ENCODE results near the gene CCDC90B.
"Not testable (repeated sequence)": the region's sequence is repeated elsewhere in the genome, so short reads cannot be mapped to it uniquely, and the experiment has no call there.

Gene CCDC90B

DNA sequence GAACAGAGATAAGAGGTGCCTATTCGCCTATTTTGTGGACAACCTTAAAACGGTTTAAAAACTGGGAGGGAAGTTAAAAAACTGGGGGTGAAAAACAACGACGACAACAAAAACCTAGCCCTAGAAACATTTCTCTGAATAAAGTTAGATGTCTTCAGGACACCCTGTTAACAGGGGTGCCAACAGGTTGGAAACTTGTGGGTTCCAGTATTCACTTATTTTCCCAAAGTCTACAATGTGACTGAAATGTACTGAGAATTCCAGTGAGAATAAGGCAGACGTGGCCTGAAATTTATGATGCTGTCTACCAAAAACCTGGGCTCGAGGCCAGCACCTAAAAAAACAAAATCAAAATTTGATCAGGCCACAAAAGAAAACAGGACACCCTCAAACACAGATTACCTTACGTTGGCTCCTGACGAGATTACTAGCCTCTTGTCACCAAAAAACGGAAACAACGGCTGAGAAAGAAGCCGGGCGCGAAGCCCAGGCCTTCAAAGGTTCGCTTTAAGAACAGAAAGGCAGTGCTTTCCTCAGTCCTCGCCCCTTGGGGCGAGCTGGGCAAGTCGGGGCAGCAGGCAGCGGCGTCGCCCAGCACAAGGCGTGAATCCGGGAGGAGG lies 906 bp downstream of the CCDC90B start:
- Histone ChIP-seq H3K27me3 (ENCODE audit: control insufficient read depth, insufficient read depth, low read length) (no peaks in the 10 kb centered on the region), H3K27ac (ENCODE audit: low read depth, low read length) (peak overlapping the region; percentile 48), H3K36me3 (ENCODE audit: control insufficient read depth, insufficient read depth, low read length) (peaks cover 2% of the 10 kb centered on the region; the same call in 1 of the 2 replicates), H3K9ac (ENCODE audit: low read length) (peak overlapping the region; percentile 87), H3K9me3 (ENCODE audit: control insufficient read depth, insufficient read depth, low read depth, low read length) (no peaks in the 10 kb centered on the region), H3K4me1 (ENCODE audit: control insufficient read depth, insufficient read depth, low read length) (peaks cover 18% of the 10 kb centered on the region; the same call in 1 of the 2 replicates), H3K4me3 (ENCODE audit: low read depth, low read length) (peak overlapping the region; percentile 89)

DNA sequence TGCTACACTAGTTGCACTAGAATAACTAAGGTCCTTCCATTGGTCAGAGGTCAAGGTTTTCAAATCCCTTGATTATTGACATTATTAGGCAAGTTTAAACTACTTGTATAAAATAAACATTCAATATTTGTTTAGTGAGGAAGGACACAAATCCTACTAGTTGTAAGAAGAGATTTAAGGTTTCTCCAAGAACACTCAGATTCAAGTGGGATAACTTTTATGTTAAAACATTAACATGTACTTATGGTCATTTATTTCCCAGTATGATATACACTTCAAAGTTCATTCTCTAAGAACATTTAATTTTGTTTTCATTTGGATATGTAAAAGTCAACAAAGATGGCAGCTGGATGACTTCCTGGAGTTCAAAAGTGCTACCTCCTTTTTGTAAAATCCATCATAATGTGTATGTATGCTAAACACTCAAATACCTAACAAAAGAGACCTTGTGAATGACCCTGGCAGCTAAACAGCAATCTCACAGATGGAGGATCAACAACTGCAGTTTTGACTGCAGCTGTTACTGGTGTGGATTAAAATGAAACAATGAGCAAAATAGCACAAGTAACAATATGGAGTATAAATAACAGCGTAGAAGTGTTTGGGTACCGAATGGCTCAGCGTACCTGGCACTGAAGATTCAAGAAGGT lies 1.5 kb downstream of the CCDC90B start:
- H3K4me3 ChIP-seq (ENCODE audit: low read depth, low read length), result peak overlapping the region; percentile 89
- peak overlapping the region; percentile 48 for H3K27ac ChIP-seq (ENCODE audit: low read depth, low read length)

DNA sequence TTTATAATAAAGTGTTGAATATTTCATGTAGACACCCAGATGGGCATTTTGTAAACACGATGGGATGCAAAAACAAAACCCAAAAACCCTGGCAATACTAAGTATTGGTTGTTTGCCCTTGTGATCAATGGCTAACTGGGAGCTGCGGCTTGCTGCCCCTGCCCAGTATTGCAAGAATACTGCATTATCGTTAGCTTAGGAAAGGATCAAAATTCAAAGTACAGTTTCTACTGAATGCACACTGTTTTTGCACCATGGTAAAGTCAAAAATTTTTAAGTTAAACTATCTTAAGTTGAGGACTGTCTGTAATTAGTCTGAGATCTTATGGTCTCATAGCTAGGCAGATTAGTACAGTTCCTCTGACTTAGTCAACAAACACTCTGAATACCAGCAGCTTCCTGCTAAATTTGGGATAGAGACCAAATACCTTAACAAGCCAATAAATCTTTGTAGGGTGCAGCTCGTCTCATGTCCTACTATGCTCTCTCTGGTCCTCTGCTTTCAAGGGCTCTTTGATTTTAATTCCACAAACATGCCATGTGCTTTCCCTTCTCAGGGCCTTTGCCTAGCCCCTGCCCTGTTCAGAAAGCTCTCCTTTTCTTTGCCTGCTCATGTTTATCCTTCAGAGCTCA lies 4.0 kb downstream of the CCDC90B start:
- Histone ChIP-seq H3K9ac (ENCODE audit: low read length) (no peak overlapping the region), H3K27ac (ENCODE audit: low read depth, low read length) (no peak overlapping the region), H3K9me3 (ENCODE audit: control insufficient read depth, insufficient read depth, low read depth, low read length) (no peaks in the 10 kb centered on the region), H3K36me3 (ENCODE audit: control insufficient read depth, insufficient read depth, low read length) (peaks cover 30% of the 10 kb centered on the region), H3K4me3 (ENCODE audit: low read depth, low read length) (no peak overlapping the region), H3K27me3 (ENCODE audit: control insufficient read depth, insufficient read depth, low read length) (no peaks in the 10 kb centered on the region), H3K4me1 (ENCODE audit: control insufficient read depth, insufficient read depth, low read length) (peaks cover 18% of the 10 kb centered on the region; the same call in 1 of the 2 replicates)

More for the DNA sequence above, 1.5 kb downstream of the CCDC90B start:
- peaks cover 8% of the 10 kb centered on the region for H3K36me3 ChIP-seq (ENCODE audit: control insufficient read depth, insufficient read depth, low read length)
- no peaks in the 10 kb centered on the region for H3K9me3 ChIP-seq (ENCODE audit: control insufficient read depth, insufficient read depth, low read depth, low read length)
- peaks cover 18% of the 10 kb centered on the region; the same call in 1 of the 2 replicates for H3K4me1 ChIP-seq (ENCODE audit: control insufficient read depth, insufficient read depth, low read length)
- no peaks in the 10 kb centered on the region for H3K27me3 ChIP-seq (ENCODE audit: control insufficient read depth, insufficient read depth, low read length)
- H3K9ac ChIP-seq (ENCODE audit: low read length), result peak overlapping the region; percentile 87

DNA sequence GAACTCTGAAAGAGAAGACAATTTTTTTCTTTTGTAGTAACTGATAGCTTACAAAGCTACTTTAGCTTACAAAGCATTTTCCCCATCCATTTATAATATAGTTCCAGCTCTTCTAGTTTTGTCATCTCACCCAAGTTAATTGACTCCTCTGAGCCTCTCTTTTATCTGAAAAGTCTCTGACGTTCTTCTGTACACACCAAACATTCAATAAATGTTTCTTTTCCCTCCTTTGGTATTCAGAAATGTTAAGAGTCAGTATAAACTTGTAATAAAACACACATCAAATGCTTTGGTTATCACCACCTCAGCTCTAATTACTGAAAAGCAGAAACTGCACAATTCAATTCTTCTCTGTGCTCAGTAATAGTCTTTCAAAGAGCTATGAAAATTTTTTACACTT lies 5.9 kb downstream of the CCDC90B start:
- H3K9me3 ChIP-seq (ENCODE audit: control insufficient read depth, insufficient read depth, low read depth, low read length), result no peaks in the 10 kb centered on the region
- H3K9ac ChIP-seq (ENCODE audit: low read length), result no peak overlapping the region
- H3K27ac ChIP-seq (ENCODE audit: low read depth, low read length), result no peak overlapping the region
- no peaks in the 10 kb centered on the region for H3K27me3 ChIP-seq (ENCODE audit: control insufficient read depth, insufficient read depth, low read length)
- H3K4me1 ChIP-seq (ENCODE audit: control insufficient read depth, insufficient read depth, low read length), result peaks cover 18% of the 10 kb centered on the region; the same call in 1 of the 2 replicates
- no peak overlapping the region for H3K4me3 ChIP-seq (ENCODE audit: low read depth, low read length)
- peaks cover 49% of the 10 kb centered on the region for H3K36me3 ChIP-seq (ENCODE audit: control insufficient read depth, insufficient read depth, low read length)

DNA sequence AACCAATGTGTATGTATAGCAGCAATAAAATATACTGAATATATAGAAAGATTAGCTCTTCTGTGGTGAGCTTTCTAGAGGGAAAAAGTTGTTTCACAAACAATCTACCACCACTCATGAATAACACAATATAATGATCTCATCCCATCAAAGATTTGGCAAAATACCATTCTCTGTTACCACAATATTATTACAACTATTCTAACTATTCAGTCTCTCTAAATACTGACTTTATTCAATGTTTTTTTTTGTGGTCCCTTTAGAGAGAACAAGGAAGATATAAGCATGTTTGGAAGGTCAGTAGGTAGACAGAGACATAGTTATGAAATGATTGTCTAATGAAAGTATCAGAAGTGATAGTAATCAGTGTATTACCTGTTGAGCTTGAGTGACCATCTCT lies 7.8 kb downstream of the CCDC90B start:
- Histone ChIP-seq H3K4me1 (ENCODE audit: control insufficient read depth, insufficient read depth, low read length) (peaks cover 12% of the 10 kb centered on the region; the same call in 1 of the 2 replicates), H3K9ac (ENCODE audit: low read length) (no peak overlapping the region), H3K9me3 (ENCODE audit: control insufficient read depth, insufficient read depth, low read depth, low read length) (no peaks in the 10 kb centered on the region), H3K27ac (ENCODE audit: low read depth, low read length) (no peak overlapping the region), H3K36me3 (ENCODE audit: control insufficient read depth, insufficient read depth, low read length) (peaks cover 66% of the 10 kb centered on the region), H3K4me3 (ENCODE audit: low read depth, low read length) (no peak overlapping the region), H3K27me3 (ENCODE audit: control insufficient read depth, insufficient read depth, low read length) (no peaks in the 10 kb centered on the region)

DNA sequence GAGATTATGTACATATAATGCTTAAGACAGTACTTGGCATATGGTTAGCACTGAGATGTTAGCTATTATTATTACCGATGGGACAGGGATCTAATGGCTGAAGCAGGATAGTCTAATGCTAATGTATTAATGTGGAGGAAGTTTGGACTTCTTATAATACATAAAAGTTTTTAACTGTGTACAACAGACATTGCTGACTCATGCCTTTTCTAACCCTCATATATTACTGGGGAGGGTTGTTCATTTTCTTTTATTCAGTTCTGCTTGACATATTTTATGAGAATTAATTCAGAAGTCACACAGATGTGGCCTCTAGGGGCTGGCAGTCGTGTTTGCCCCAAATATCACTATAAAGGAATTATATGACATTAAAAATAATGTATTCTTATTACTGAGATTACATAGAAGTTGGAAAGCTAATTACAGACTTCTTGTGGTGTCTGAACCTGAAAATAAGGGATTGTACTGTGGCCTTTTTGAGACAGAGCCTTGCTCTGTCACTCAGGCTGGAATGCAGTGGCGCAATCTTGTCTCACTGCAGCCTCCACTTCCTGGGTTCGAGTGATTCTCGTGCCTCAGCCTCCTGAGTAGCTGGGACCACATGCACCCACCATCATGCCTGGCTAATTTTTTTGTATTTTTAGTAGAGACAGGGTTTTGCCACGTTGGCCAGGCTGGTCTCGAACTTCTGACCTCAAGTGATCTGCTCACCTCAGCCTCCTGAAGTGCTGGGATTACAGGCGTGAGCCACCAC lies 10.1 kb downstream of the CCDC90B start:
- Histone ChIP-seq H3K9ac (ENCODE audit: low read length) (no peak overlapping the region), H3K36me3 (ENCODE audit: control insufficient read depth, insufficient read depth, low read length) (peaks cover 82% of the 10 kb centered on the region), H3K27me3 (ENCODE audit: control insufficient read depth, insufficient read depth, low read length) (no peaks in the 10 kb centered on the region), H3K9me3 (ENCODE audit: control insufficient read depth, insufficient read depth, low read depth, low read length) (no peaks in the 10 kb centered on the region), H3K27ac (ENCODE audit: low read depth, low read length) (no peak overlapping the region), H3K4me1 (ENCODE audit: control insufficient read depth, insufficient read depth, low read length) (no peaks in the 10 kb centered on the region), H3K4me3 (ENCODE audit: low read depth, low read length) (no peak overlapping the region)

DNA sequence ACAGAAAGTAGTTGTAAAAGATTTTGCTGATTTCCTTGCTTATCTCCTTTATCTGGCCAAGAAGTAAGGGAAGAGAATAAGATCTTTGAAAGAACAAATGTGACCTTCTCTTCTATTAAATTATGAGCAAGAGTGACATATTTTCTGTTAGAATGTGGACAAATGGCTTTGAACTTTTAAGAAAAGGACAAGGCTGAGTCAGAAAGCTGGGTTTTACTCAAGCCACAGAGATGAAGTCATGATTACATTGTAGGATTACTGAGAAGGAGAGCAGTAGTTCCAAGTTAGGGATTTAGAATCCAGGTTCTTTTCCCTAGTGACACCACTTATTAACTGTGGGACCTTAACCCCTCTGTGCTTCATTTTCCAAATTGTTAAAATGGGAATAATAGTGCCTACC lies 13.5 kb downstream of the CCDC90B start:
- H3K4me3 ChIP-seq (ENCODE audit: low read depth, low read length), result no peak overlapping the region

DNA sequence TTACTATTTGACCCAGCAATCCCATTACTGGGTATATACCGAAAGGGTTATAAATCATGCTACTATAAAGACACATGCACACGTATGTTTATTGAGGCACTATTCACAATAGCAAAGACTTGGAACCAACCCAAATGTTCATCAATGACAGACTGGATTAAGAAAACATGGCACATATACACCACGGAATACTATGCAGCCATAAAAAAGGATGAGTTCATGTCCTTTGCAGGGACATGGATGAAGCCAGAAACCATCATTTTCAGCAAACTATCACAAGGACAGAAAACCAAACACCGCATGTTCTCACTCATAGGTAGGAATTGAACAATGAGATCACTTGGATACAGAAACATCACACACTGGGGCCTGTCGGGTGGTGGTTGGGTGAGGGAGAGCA lies 14.4 kb downstream of the CCDC90B start:
- not testable (repeated sequence) for H3K4me3 ChIP-seq (ENCODE audit: low read depth, low read length); H3K9me3 ChIP-seq (ENCODE audit: control insufficient read depth, insufficient read depth, low read depth, low read length); H3K27ac ChIP-seq (ENCODE audit: low read depth, low read length); H3K4me1 ChIP-seq (ENCODE audit: control insufficient read depth, insufficient read depth, low read length); H3K27me3 ChIP-seq (ENCODE audit: control insufficient read depth, insufficient read depth, low read length); H3K9ac ChIP-seq (ENCODE audit: low read length)
- peaks cover 51% of the 10 kb centered on the region for H3K36me3 ChIP-seq (ENCODE audit: control insufficient read depth, insufficient read depth, low read length)

More for the DNA sequence above, 13.5 kb downstream of the CCDC90B start:
- H3K9ac ChIP-seq (ENCODE audit: low read length), result no peak overlapping the region
- no peaks in the 10 kb centered on the region for H3K9me3 ChIP-seq (ENCODE audit: control insufficient read depth, insufficient read depth, low read depth, low read length)
- no peaks in the 10 kb centered on the region for H3K4me1 ChIP-seq (ENCODE audit: control insufficient read depth, insufficient read depth, low read length)
- H3K27ac ChIP-seq (ENCODE audit: low read depth, low read length), result no peak overlapping the region
- H3K27me3 ChIP-seq (ENCODE audit: control insufficient read depth, insufficient read depth, low read length), result no peaks in the 10 kb centered on the region
- H3K36me3 ChIP-seq (ENCODE audit: control insufficient read depth, insufficient read depth, low read length), result peaks cover 57% of the 10 kb centered on the region

DNA sequence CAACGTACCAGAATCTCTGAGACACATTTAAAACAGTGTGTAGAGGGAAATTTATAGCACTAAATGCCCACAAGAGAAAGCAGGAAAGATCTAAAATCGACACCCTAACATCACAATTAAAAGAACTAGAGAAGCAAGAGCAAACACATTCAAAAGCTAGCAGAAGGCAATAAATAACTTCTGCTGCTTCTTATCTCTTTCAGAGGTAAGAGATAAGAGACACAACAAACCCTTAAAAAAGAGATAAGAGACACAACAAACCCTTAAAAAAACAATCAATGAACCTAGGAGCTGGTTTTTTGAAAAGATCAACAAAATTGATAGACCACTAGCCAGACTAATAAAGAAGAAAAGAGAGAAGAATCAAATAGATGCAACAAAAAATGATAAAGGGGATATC lies 17.1 kb downstream of the CCDC90B start:
- not testable (repeated sequence) for H3K4me3 ChIP-seq (ENCODE audit: low read depth, low read length); H3K27me3 ChIP-seq (ENCODE audit: control insufficient read depth, insufficient read depth, low read length); H3K9ac ChIP-seq (ENCODE audit: low read length); H3K9me3 ChIP-seq (ENCODE audit: control insufficient read depth, insufficient read depth, low read depth, low read length); H3K4me1 ChIP-seq (ENCODE audit: control insufficient read depth, insufficient read depth, low read length); H3K27ac ChIP-seq (ENCODE audit: low read depth, low read length)
- peaks cover 44% of the 10 kb centered on the region for H3K36me3 ChIP-seq (ENCODE audit: control insufficient read depth, insufficient read depth, low read length)

DNA sequence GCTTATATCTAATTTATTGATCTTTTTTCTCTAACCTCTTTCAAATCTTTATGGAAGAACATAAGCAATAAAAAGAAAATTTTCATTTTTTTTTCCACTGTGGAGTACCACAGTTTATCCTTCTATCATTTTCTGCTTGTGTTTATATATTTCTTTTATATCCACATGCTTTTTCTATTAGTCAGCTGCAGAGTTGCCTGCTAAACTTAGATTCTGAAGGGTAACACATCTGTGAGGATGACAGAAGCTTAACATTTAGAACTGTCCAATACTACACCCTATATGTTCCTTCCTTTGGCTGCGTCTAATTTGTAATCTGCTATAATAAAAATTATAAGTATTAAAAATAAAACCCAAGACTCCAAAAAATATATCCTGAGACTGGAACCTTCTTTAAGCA lies 20.8 kb downstream of the CCDC90B start:
- Histone ChIP-seq H3K27ac (ENCODE audit: low read depth, low read length) (no peak overlapping the region), H3K27me3 (ENCODE audit: control insufficient read depth, insufficient read depth, low read length) (no peaks in the 10 kb centered on the region), H3K4me3 (ENCODE audit: low read depth, low read length) (no peak overlapping the region), H3K36me3 (ENCODE audit: control insufficient read depth, insufficient read depth, low read length) (peaks cover 48% of the 10 kb centered on the region), H3K9me3 (ENCODE audit: control insufficient read depth, insufficient read depth, low read depth, low read length) (no peaks in the 10 kb centered on the region), H3K4me1 (ENCODE audit: control insufficient read depth, insufficient read depth, low read length) (no peaks in the 10 kb centered on the region), H3K9ac (ENCODE audit: low read length) (no peak overlapping the region)

DNA sequence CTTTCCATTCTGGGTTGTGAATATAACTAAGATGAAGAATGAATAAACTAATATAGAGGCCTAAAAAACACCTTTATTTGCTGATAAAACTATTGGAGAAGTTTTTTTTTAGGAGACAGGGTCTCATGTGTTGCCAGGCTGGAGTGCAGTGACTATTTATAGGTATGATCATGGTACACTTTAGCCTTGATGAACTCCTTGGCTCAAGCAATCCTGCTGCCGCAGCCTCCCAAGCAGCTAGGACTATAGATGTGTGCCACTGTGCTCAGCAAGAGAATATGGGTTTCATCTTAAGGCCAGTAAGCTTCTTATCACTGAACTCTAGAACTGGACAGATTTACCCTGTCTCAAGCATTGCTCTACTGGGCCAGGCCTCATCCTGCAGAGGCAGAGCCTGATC lies 26.6 kb downstream of the CCDC90B start:
- Histone ChIP-seq H3K36me3 (ENCODE audit: control insufficient read depth, insufficient read depth, low read length) (peaks cover 48% of the 10 kb centered on the region), H3K27me3 (ENCODE audit: control insufficient read depth, insufficient read depth, low read length) (no peaks in the 10 kb centered on the region)

More for the DNA sequence above, 26.6 kb downstream of the CCDC90B start:
- Histone ChIP-seq H3K4me1 (ENCODE audit: control insufficient read depth, insufficient read depth, low read length) (no peaks in the 10 kb centered on the region), H3K27ac (ENCODE audit: low read depth, low read length) (no peak overlapping the region), H3K4me3 (ENCODE audit: low read depth, low read length) (no peak overlapping the region), H3K9ac (ENCODE audit: low read length) (no peak overlapping the region), H3K9me3 (ENCODE audit: control insufficient read depth, insufficient read depth, low read depth, low read length) (no peaks in the 10 kb centered on the region)
